Endodermal cell (in vitro differentiated cells): ENCODE data around the gene HSPH1. TPM values are rescaled to one million over a fixed set of nuclear protein-coding genes. Genes with fewer than 3 reads are reported as not detected.

Source experiments
- DNase-seq: peaks from one replicate; pipeline ENCODE4 v3.0.0-alpha.2; 2017
- H3K27ac ChIP-seq: 2 replicates; pipeline ENCODE4 v1.5.1; 2013; ENCODE audit warnings: mild to moderate bottlenecking, low read depth, low read length, moderate library complexity
- H3K27me3 ChIP-seq: 2 replicates; pipeline ENCODE4 v1.6.1; 2013; ENCODE audit warnings: mild to moderate bottlenecking, low read length, moderate library complexity; ENCODE audit not compliant: insufficient read depth, control insufficient read depth, poor library complexity, severe bottlenecking
- H3K36me3 ChIP-seq: 2 replicates; pipeline ENCODE4 v1.7.0; 2013; ENCODE audit warnings: mild to moderate bottlenecking, low read length, moderate library complexity; ENCODE audit not compliant: control insufficient read depth, insufficient read depth
- H3K4me1 ChIP-seq: one replicate; pipeline ENCODE4 v1.7.0; 2013; ENCODE audit warnings: low read length; ENCODE audit not compliant: control insufficient read depth, insufficient read depth
- H3K4me3 ChIP-seq: 2 replicates; pipeline ENCODE4 v1.5.1; 2013; ENCODE audit warnings: mild to moderate bottlenecking, low read length, moderate library complexity
- H3K9ac ChIP-seq: 2 replicates; pipeline ENCODE4 v1.6.1; 2013; ENCODE audit warnings: mild to moderate bottlenecking, low read length, moderate library complexity; ENCODE audit not compliant: poor library complexity, severe bottlenecking; ENCODE audit errors: extremely low read depth
- H3K9me3 ChIP-seq: 2 replicates; pipeline ENCODE4 v1.6.1; 2013; ENCODE audit warnings: mild to moderate bottlenecking, low read length, moderate library complexity; ENCODE audit not compliant: control insufficient read depth
- H3K27ac Mint-ChIP-seq: 2 replicates; pipeline ENCODE4 v1.8.0; 2020; ENCODE audit warnings: mixed read lengths
- H3K27me3 Mint-ChIP-seq: 2 replicates; pipeline ENCODE4 v1.8.0; 2021; ENCODE audit warnings: mild to moderate bottlenecking, mixed read lengths; ENCODE audit not compliant: insufficient read depth
- H3K36me3 Mint-ChIP-seq: 2 replicates; pipeline ENCODE4 v1.8.0; 2020; ENCODE audit warnings: low read depth, mixed read lengths
- H3K4me1 Mint-ChIP-seq: 2 replicates; pipeline ENCODE4 v1.8.0; 2020; ENCODE audit warnings: mixed read lengths
- H3K4me3 Mint-ChIP-seq: 2 replicates; pipeline ENCODE4 v1.8.0; 2020; ENCODE audit warnings: mild to moderate bottlenecking, moderate library complexity, mixed read lengths
- H3K9me3 Mint-ChIP-seq: 2 replicates; pipeline ENCODE4 v1.8.0; 2020; ENCODE audit warnings: mild to moderate bottlenecking, mixed read lengths
- CTCF ChIP-seq: fragments of 200-600 bp; sonication (generic); conservative IDR thresholded peaks from 2 replicates; pipeline ENCODE4 v1.5.0; 2021; ENCODE audit warnings: antibody characterized with exemption, mild to moderate bottlenecking
- WGBS, 2 experiments: methylation state at CpG; one replicate each; pipeline versions ENCODE4 v1.1.5 to v1.1.7; 2013; ENCODE audit warnings: missing lambda C conversion rate in 2 of 2, mixed read lengths in 1 of 2; ENCODE audit not compliant: insufficient coverage in 1 of 2, insufficient read length in 1 of 2; 5-methylcytosine and 5-hydroxymethylcytosine counted together
- total RNA-seq, 2 donors: library from RNA; stranded (reverse); fragmentation: NEBNext Ultra II Directional in 1 of 2; extraction: Animal tissue kit (Norgen Biotek cat#: 25700) in 1 of 2; gene quantifications; 2 replicates in 1 of 2; 3 replicates in 1 of 2; pipeline ENCODE4 v1.2.1, GENCODE V29; 2021

The HSPH1 gene
- total RNA-seq, 2 donors from 2014 or later: 88.0 to 120 TPM

GRCh38 chr13:31088826-31089420, 72.8 kb downstream of the HSPH1 start:
- H3K4me1 Mint-ChIP-seq: peaks cover 18% of the 10 kb centered on the region
- H3K27me3 Mint-ChIP-seq: no peaks in the 10 kb centered on the region
- Histone ChIP-seq H3K36me3 (no peaks in the 10 kb centered on the region), H3K27me3 (no peaks in the 10 kb centered on the region), H3K9ac (no peak overlapping the region), H3K4me3 (no peak overlapping the region), H3K27ac (no peak overlapping the region), H3K4me1 (no peaks in the 10 kb centered on the region), H3K9me3 (no peaks in the 10 kb centered on the region)
- H3K27ac Mint-ChIP-seq: no peak overlapping the region
- 82 to 96% methylated on average over 2 to 8 of the region's 8 CpGs for WGBS, 2 experiments
- no peak overlapping the region for H3K4me3 Mint-ChIP-seq
- no peak for TF ChIP-seq CTCF
- no peak for DNase-seq
- peaks cover 2% of the 10 kb centered on the region for H3K9me3 Mint-ChIP-seq
- H3K36me3 Mint-ChIP-seq: no peaks in the 10 kb centered on the region

Other genes with a start within 250 kb of the HSPH1 start
- not detected for gene TEX26, start 229.2 kb downstream of the HSPH1 start, total RNA-seq
- 10 to 100 TPM; 10.1 to 11.5 TPM for gene B3GLCT, start 38.1 kb upstream of the HSPH1 start, total RNA-seq